Common myeloid progenitor, CD34-positive (primary cell): ENCODE data around the gene PDCD11.

ENCODE experiments used
- CTCF ChIA-PET: fragments of 350-600 bp; sonication (Branson Sonifier 250); formaldehyde crosslinking; loops from one replicate; lab custom pipeline; 2021; ENCODE audit warnings: antibody characterized with exemption; lab: Charles Lee
- POLR2A ChIA-PET: fragments of 350-600 bp; sonication (Branson Sonifier 250); formaldehyde crosslinking; loops from one replicate; lab custom pipeline; 2021; ENCODE audit warnings: antibody characterized with exemption; lab: Charles Lee
- DNase-seq, 3 donors: peaks; one replicate each; pipeline versions ENCODE4 v3.0.0 to v3.0.0-alpha.2; 2013
- H3K27ac ChIP-seq, 2 experiments: 1 replicate in 1 of 2; 2 replicates in 1 of 2; pipeline ENCODE4 v1.7.0; 2013; ENCODE audit warnings: inconsistent platforms in 2 of 2, low read length in 2 of 2, mild to moderate bottlenecking in 2 of 2, low read depth in 1 of 2, moderate library complexity in 1 of 2; ENCODE audit not compliant: severe bottlenecking in 2 of 2, insufficient read depth in 1 of 2, poor library complexity in 1 of 2
- H3K27me3 ChIP-seq, 5 experiments: replicated peaks in 2 of 5; 1 replicate in 3 of 5; 2 replicates in 2 of 5; pipeline versions ENCODE4 v1.6.1 to v1.7.0; 2013; ENCODE audit warnings: low read length in 4 of 5, mild to moderate bottlenecking in 2 of 5, moderate library complexity in 2 of 5, inconsistent platforms in 1 of 5; ENCODE audit not compliant: insufficient read depth in 5 of 5, control insufficient read depth in 4 of 5
- H3K36me3 ChIP-seq, 4 experiments: 1 replicate in 2 of 4; 2 replicates in 2 of 4; pipeline versions ENCODE4 v1.6.1 to v1.7.0; 2013; ENCODE audit warnings: low read length in 3 of 4, control low read depth in 1 of 4, mild to moderate bottlenecking in 1 of 4; ENCODE audit not compliant: control insufficient read depth in 4 of 4, insufficient read depth in 4 of 4
- H3K4me1 ChIP-seq, 4 experiments: 1 replicate in 3 of 4; 2 replicates in 1 of 4; pipeline versions ENCODE4 v1.6.1 to v1.7.1; 2013; ENCODE audit warnings: low read length in 3 of 4, mild to moderate bottlenecking in 3 of 4, control low read depth in 1 of 4, inconsistent platforms in 1 of 4, moderate library complexity in 1 of 4; ENCODE audit not compliant: control insufficient read depth in 4 of 4, insufficient read depth in 4 of 4; ENCODE audit errors: control extremely low read depth in 1 of 4
- H3K4me3 ChIP-seq, 7 experiments: 1 replicate in 4 of 7; 2 replicates in 3 of 7; pipeline versions ENCODE4 v1.5.1 to v1.7.0; 2013; ENCODE audit warnings: mild to moderate bottlenecking in 7 of 7, low read length in 6 of 7, moderate library complexity in 6 of 7, inconsistent platforms in 2 of 7, low read depth in 2 of 7, control low read depth in 1 of 7; ENCODE audit not compliant: insufficient read depth in 4 of 7, control insufficient read depth in 1 of 7; ENCODE audit errors: extremely low read depth in 1 of 7
- H3K9me3 ChIP-seq, 5 experiments: 1 replicate in 4 of 5; 2 replicates in 1 of 5; pipeline versions ENCODE4 v1.6.1 to v1.7.1; 2013; ENCODE audit warnings: low read length in 4 of 5, mild to moderate bottlenecking in 2 of 5, inconsistent platforms in 1 of 5, low read depth in 1 of 5, moderate library complexity in 1 of 5; ENCODE audit not compliant: control insufficient read depth in 4 of 5, insufficient read depth in 2 of 5; ENCODE audit errors: control extremely low read depth in 1 of 5
- WGBS: methylation state at CpG from one replicate; pipeline ENCODE4 v1.1.5; 2013; ENCODE audit not compliant: insufficient coverage; 5-methylcytosine and 5-hydroxymethylcytosine counted together

The PDCD11 gene

DNA sequence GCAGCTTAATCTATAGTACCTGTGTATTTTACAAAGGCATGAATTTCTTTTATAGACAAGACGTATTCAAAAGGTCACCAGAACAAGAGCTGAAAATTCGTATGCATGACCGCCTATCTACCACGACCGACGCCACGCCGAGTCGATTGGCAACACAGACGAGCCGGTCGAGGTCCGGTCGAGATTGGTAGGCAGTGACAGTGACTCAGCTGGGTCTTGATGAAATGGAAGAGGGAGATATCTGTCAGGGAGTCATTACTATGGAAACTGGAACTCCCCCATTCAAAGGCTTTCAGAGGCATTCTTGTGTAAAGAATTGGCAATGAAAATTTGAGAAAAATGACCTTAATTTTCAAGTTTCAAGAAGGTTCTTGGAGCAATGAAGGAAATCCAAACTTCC lies 2.2 kb upstream of the PDCD11 start:
- POLR2A ChIA-PET, result no interaction called here
- CTCF ChIA-PET, result no interaction called here
- peak overlapping the region in 1 of 7 experiments; percentile 9 for H3K4me3 ChIP-seq
- H3K9me3 ChIP-seq, result no peaks in the 10 kb centered on the region
- H3K27ac ChIP-seq, result peak overlapping the region in 1 of 2 experiments; percentile 21
- no peaks in the 10 kb centered on the region for H3K27me3 ChIP-seq
- peaks cover 11 to 36% (median 26%) of the 10 kb centered on the region in 4 experiments for H3K4me1 ChIP-seq
- WGBS, result 96% methylated on average over 14 of the region's 14 CpGs
- H3K36me3 ChIP-seq, result peaks cover 7 to 38% (median 31%) of the 10 kb centered on the region in 4 experiments
- peak in 2 of 3 donors; percentile 9 to 21 for DNase-seq

DNA sequence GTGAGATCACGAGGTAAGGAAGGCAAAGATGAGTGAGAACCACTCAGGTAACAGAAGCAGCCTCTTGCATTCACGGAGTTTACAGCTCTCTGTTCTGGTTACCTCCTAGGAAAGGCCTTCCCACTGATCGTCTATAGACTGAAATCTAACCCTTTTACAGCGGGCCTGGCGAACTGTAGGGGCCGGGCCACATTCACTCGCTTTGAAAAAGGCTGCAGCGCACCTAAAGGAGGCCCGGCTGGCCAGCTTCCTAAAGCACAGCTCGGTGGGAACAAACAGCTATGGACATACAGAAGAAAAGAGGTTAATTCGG lies 716 bp upstream of the PDCD11 start:
- Histone ChIP-seq H3K9me3 (no peaks in the 10 kb centered on the region), H3K36me3 (peaks cover 7 to 42% (median 33%) of the 10 kb centered on the region in 4 experiments), H3K27me3 (no peaks in the 10 kb centered on the region), H3K27ac (peak overlapping the region; percentile 78 to 92), H3K4me3 (peak overlapping the region; percentile 50 to 97 (median 90)), H3K4me1 (peaks cover 11 to 36% (median 26%) of the 10 kb centered on the region in 4 experiments)
- DNase-seq, result no peak
- ChIA-PET POLR2A (interaction anchor here (0.6 to 1.0 kb wide), 3 partner anchors 27 to 201 kb away, joined by 3 read pairs; no protein-coding TSS in a partner anchor), CTCF (interaction anchor here (0.9 to 1.7 kb wide), 4 partner anchors 11 to 27 kb away, joined by 3 to 5 read pairs (median 3); no protein-coding TSS in a partner anchor)
- 0% methylated on average over 10 of the region's 11 CpGs for WGBS

DNA sequence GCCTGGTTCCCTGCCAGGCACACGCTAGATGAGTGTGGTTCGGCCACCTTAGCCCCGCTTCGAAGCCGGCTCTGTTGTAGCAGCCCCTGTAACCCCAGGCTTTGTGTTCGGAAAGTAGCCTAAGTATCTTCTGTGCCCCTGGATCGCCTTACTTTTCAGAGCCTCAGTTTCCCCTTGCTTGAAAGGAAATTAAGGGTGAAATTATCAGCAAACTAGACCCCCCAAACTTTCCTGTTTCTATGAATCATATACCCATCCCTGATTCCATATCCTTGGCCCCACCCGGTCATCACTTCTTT lies 312 bp downstream of the PDCD11 start:
- Histone ChIP-seq H3K27ac (peak overlapping the region; percentile 61 to 92), H3K9me3 (no peaks in the 10 kb centered on the region), H3K36me3 (peaks cover 8 to 42% (median 29%) of the 10 kb centered on the region in 4 experiments), H3K27me3 (no peaks in the 10 kb centered on the region), H3K4me1 (peaks cover 11 to 36% (median 26%) of the 10 kb centered on the region in 4 experiments), H3K4me3 (peak overlapping the region; percentile 50 to 97 (median 90))
- no peak for DNase-seq
- 0% methylated on average over 4 of the region's 8 CpGs for WGBS
- POLR2A ChIA-PET, result interaction anchor here (1.0 kb wide), 1 partner anchor 28 kb away, joined by 3 read pairs; no protein-coding TSS in a partner anchor
- CTCF ChIA-PET, result interaction anchor here (1.7 kb wide), 1 partner anchor 21 kb away, joined by 3 read pairs; no protein-coding TSS in a partner anchor

DNA sequence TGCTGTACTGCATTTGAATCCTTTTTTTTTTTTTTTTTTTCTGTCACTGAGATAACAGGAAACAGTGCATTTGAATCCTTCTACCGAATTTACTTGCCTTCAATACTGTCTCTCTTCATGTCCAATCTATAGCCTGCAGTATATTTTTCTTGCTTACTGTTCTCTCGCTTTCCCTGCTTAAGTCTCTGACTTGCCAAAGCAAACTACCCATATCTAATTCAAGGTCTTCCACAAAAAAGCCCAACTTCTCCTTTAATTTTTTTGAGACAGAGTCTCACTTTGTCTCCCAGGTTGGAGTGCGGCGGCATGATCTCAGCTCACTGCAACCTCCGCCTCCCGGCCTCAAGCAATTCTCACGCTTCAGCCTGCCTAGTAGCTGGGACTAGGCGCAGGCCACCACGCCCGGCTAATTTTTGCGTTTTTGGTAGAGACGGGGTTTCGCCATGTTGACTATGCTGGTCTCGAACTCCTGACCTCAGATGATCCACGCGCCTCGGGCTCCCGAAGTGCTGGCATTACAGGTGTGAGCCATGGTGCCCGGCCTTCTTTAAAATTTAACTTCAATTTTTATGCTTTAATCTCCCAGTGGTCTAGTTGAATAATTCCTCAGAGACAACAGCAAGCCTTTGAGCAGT lies 882 bp downstream of the PDCD11 start:
- CTCF ChIA-PET, result interaction anchor here (1.2 to 1.7 kb wide), 2 partner anchors 19 to 20 kb away, joined by 3 to 5 read pairs; no protein-coding TSS in a partner anchor
- peaks cover 8 to 42% (median 30%) of the 10 kb centered on the region in 4 experiments for H3K36me3 ChIP-seq
- no peaks in the 10 kb centered on the region for H3K27me3 ChIP-seq
- H3K4me1 ChIP-seq, result peaks cover 11 to 36% (median 26%) of the 10 kb centered on the region in 4 experiments
- DNase-seq, result peak in 2 of 3 donors; percentile 4 to 9
- H3K27ac ChIP-seq, result peak overlapping the region; percentile 61 to 92
- POLR2A ChIA-PET, result no interaction called here
- WGBS, result 84% methylated on average over 13 of the region's 19 CpGs
- peak overlapping the region in 6 of 7 experiments; percentile 52 to 97 (median 92) for H3K4me3 ChIP-seq
- H3K9me3 ChIP-seq, result no peaks in the 10 kb centered on the region

DNA sequence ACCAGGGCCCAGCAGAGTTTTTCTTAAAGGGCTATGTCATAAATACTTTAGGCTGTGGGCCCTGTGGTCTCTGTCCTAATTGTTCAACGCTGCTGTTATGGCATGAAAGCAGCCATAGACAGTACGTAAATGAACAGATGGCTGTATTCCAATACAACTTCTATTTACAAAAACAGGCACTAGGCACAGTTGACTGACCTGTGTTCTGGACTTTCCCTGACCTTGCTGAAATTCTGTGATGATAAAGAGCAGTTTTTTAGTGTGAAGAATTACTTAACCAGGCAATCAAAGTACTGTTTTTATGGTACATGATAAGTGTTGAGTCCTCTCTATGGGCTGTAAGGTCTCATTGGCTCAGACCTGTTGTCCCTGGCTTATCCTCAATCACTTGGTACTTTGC lies 17.1 kb downstream of the PDCD11 start:
- POLR2A ChIA-PET, result no interaction called here
- CTCF ChIA-PET, result interaction anchor here (1.3 to 12.1 kb wide), 4 partner anchors 38 to 77 kb away, joined by 3 to 157 read pairs (median 114); partner anchors contain the start of genes CALHM3 and NEURL1
- no peaks in the 10 kb centered on the region for H3K4me1 ChIP-seq
- H3K27me3 ChIP-seq, result no peaks in the 10 kb centered on the region
- DNase-seq, result no peak
- peaks cover 28 to 89% (median 69%) of the 10 kb centered on the region in 4 experiments for H3K36me3 ChIP-seq
- H3K27ac ChIP-seq, result no peak overlapping the region
- WGBS, result 100% methylated on average over 1 of the region's 2 CpGs
- H3K9me3 ChIP-seq, result no peaks in the 10 kb centered on the region
- no peak overlapping the region for H3K4me3 ChIP-seq

DNA sequence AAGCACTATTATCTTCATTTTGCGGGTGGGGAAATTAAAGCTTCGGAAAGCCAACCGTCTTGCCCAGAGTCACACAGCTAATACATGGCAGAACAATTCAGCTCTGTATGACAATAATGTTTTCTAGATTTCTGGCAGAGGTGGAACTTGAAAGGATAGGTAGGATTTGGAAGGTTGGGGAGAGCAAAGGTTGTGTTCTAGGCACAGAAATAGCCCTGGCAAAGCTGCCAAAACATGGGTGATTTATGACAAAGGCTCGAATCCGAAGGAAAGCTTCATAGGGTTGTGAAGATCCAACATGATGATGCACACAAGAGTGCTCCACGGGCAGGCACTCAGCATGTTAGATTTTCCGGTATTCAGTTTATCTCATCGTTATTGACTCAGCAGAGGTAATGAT lies 19.2 kb downstream of the PDCD11 start:
- H3K4me3 ChIP-seq, result no peak overlapping the region
- POLR2A ChIA-PET, result interaction anchor here (0.8 to 1.1 kb wide), 2 partner anchors 61 to 89 kb away, joined by 3 to 7 read pairs; no protein-coding TSS in a partner anchor

More for the DNA sequence above, 19.2 kb downstream of the PDCD11 start:
- Histone ChIP-seq H3K27ac (no peak overlapping the region), H3K36me3 (peaks cover 30 to 90% (median 75%) of the 10 kb centered on the region in 4 experiments), H3K9me3 (no peaks in the 10 kb centered on the region), H3K27me3 (no peaks in the 10 kb centered on the region), H3K4me1 (no peaks in the 10 kb centered on the region)
- no peak for DNase-seq
- CTCF ChIA-PET, result interaction anchor here (1.1 to 12.1 kb wide), 16 partner anchors 9 to 177 kb away, joined by 3 to 157 read pairs (median 6); partner anchors contain the start of genes CALHM3 and NEURL1
- WGBS, result 95% methylated on average over 8 of the region's 8 CpGs
